ENCODE results near the gene PPP1R14C. TPM values are rescaled to one million over a fixed set of nuclear protein-coding genes. Genes with fewer than 3 reads are reported as not detected.
A peak's percentile ranks its signal among the peaks of the same experiment; 100 is the strongest.

The PPP1R14C gene
- total and polyA plus RNA-seq, 2 experiments from 2014 or later = 1.1 to 1.4 TPM

DNA sequence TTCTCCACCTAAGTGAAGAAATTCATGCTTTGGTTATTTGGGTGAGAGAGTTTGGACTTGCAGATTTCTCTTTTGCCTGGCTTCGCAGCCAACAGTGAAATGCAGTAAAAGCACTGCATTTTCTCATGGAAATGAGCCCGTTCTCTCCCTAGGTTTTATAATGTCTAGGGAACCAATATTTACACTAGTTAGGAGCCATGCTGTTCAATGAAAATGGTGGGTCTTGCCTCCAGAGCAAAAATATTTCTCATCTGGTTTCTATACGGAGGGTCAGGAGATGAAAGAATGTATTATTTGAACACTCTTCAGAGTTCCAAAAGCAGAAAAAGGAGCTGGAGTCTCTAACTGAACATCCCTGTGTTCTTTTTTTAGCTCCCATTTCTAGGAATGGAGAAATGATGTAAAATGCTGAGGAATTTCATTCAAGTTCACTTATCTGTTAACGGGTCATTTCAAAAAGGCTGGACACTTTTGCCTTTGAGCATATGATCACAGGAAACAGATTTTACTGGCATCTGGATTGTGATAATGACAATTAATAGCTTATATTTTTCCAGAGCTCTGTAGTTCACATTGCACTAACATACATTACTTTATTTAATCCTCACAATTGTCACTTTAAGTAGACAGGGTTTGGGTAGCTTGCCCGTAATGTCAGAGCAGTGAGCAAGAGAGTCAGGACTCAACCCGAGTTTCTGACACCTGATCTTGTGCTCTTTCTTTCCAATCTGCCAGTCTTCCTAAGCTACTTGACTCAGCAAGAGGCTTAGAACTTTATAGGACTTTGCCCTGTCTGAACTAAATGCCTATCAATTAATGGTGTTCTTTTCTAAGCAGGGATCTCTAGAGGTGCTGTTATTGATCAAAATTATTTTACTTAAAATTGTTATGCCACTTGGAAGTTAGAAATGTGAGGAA, 78.0 kb downstream of the PPP1R14C start:
- no peak overlapping the region for H3K4me2 ChIP-seq
- Mint-ChIP-seq H3K4me3 (no peak overlapping the region), H3K36me3 (ENCODE audit: low read depth) (no peaks in the 10 kb centered on the region), H3K27me3 (ENCODE audit: insufficient read depth, low read depth, poor library complexity) (no peaks in the 10 kb centered on the region), H3K4me1 (peaks cover 22% of the 10 kb centered on the region), H3K27ac (no peak overlapping the region), H3K9me3 (no peaks in the 10 kb centered on the region)
- TF ChIP-seq, protein P1, sequence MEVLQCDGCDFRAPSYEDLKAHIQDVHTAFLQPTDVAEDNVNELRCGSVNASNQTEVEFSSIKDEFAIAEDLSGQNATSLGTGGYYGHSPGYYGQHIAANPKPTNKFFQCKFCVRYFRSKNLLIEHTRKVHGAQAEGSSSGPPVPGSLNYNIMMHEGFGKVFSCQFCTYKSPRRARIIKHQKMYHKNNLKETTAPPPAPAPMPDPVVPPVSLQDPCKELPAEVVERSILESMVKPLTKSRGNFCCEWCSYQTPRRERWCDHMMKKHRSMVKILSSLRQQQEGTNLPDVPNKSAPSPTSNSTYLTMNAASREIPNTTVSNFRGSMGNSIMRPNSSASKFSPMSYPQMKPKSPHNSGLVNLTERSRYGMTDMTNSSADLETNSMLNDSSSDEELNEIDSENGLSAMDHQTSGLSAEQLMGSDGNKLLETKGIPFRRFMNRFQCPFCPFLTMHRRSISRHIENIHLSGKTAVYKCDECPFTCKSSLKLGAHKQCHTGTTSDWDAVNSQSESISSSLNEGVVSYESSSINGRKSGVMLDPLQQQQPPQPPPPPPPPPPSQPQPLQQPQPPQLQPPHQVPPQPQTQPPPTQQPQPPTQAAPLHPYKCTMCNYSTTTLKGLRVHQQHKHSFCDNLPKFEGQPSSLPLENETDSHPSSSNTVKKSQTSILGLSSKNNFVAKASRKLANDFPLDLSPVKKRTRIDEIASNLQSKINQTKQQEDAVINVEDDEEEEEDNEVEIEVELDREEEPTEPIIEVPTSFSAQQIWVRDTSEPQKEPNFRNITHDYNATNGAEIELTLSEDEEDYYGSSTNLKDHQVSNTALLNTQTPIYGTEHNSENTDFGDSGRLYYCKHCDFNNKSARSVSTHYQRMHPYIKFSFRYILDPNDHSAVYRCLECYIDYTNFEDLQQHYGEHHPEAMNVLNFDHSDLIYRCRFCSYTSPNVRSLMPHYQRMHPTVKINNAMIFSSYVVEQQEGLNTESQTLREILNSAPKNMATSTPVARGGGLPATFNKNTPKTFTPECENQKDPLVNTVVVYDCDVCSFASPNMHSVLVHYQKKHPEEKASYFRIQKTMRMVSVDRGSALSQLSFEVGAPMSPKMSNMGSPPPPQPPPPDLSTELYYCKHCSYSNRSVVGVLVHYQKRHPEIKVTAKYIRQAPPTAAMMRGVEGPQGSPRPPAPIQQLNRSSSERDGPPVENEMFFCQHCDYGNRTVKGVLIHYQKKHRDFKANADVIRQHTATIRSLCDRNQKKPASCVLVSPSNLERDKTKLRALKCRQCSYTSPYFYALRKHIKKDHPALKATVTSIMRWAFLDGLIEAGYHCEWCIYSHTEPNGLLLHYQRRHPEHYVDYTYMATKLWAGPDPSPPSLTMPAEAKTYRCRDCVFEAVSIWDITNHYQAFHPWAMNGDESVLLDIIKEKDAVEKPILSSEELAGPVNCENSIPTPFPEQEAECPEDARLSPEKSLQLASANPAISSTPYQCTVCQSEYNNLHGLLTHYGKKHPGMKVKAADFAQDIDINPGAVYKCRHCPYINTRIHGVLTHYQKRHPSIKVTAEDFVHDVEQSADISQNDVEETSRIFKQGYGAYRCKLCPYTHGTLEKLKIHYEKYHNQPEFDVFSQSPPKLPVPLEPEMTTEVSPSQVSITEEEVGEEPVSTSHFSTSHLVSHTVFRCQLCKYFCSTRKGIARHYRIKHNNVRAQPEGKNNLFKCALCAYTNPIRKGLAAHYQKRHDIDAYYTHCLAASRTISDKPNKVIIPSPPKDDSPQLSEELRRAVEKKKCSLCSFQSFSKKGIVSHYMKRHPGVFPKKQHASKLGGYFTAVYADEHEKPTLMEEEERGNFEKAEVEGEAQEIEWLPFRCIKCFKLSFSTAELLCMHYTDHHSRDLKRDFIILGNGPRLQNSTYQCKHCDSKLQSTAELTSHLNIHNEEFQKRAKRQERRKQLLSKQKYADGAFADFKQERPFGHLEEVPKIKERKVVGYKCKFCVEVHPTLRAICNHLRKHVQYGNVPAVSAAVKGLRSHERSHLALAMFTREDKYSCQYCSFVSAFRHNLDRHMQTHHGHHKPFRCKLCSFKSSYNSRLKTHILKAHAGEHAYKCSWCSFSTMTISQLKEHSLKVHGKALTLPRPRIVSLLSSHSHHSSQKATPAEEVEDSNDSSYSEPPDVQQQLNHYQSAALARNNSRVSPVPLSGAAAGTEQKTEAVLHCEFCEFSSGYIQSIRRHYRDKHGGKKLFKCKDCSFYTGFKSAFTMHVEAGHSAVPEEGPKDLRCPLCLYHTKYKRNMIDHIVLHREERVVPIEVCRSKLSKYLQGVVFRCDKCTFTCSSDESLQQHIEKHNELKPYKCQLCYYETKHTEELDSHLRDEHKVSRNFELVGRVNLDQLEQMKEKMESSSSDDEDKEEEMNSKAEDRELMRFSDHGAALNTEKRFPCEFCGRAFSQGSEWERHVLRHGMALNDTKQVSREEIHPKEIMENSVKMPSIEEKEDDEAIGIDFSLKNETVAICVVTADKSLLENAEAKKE (CRISPR knock-in tag; IDR thresholded peaks at IDR 0.05) = no peak
- no peak for TF ChIP-seq POLR2AphosphoS5 (IDR thresholded peaks at IDR 0.05; ENCODE audit: low read depth)
- TF ChIP-seq, protein P2, sequence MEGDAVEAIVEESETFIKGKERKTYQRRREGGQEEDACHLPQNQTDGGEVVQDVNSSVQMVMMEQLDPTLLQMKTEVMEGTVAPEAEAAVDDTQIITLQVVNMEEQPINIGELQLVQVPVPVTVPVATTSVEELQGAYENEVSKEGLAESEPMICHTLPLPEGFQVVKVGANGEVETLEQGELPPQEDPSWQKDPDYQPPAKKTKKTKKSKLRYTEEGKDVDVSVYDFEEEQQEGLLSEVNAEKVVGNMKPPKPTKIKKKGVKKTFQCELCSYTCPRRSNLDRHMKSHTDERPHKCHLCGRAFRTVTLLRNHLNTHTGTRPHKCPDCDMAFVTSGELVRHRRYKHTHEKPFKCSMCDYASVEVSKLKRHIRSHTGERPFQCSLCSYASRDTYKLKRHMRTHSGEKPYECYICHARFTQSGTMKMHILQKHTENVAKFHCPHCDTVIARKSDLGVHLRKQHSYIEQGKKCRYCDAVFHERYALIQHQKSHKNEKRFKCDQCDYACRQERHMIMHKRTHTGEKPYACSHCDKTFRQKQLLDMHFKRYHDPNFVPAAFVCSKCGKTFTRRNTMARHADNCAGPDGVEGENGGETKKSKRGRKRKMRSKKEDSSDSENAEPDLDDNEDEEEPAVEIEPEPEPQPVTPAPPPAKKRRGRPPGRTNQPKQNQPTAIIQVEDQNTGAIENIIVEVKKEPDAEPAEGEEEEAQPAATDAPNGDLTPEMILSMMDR (conservative IDR thresholded peaks at IDR 0.05; ENCODE audit: low read depth in 2 of 2) = no peak
- no peak for TF ChIP-seq STAT1 (IDR thresholded peaks at IDR 0.05; ENCODE audit: unreplicated experiment)
- TF ChIP-seq CREB1 (CRISPR knock-in tag; IDR thresholded peaks at IDR 0.05; ENCODE audit: low read depth) = no peak
- TF ChIP-seq, protein P3, sequence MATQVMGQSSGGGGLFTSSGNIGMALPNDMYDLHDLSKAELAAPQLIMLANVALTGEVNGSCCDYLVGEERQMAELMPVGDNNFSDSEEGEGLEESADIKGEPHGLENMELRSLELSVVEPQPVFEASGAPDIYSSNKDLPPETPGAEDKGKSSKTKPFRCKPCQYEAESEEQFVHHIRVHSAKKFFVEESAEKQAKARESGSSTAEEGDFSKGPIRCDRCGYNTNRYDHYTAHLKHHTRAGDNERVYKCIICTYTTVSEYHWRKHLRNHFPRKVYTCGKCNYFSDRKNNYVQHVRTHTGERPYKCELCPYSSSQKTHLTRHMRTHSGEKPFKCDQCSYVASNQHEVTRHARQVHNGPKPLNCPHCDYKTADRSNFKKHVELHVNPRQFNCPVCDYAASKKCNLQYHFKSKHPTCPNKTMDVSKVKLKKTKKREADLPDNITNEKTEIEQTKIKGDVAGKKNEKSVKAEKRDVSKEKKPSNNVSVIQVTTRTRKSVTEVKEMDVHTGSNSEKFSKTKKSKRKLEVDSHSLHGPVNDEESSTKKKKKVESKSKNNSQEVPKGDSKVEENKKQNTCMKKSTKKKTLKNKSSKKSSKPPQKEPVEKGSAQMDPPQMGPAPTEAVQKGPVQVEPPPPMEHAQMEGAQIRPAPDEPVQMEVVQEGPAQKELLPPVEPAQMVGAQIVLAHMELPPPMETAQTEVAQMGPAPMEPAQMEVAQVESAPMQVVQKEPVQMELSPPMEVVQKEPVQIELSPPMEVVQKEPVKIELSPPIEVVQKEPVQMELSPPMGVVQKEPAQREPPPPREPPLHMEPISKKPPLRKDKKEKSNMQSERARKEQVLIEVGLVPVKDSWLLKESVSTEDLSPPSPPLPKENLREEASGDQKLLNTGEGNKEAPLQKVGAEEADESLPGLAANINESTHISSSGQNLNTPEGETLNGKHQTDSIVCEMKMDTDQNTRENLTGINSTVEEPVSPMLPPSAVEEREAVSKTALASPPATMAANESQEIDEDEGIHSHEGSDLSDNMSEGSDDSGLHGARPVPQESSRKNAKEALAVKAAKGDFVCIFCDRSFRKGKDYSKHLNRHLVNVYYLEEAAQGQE (IDR thresholded peaks at IDR 0.05; ENCODE audit: unreplicated experiment) = no peak
- no peak for TF ChIP-seq JUNB (IDR thresholded peaks at IDR 0.05; ENCODE audit: unreplicated experiment)
- no peak for TF ChIP-seq NANOG (IDR thresholded peaks at IDR 0.05; ENCODE audit: borderline replicate concordance)
- TF ChIP-seq EZH2 (IDR thresholded peaks at IDR 0.05; ENCODE audit: low read depth, unreplicated experiment) = no peak
- no peak for TF ChIP-seq EZH2phosphoT487 (IDR thresholded peaks at IDR 0.05; ENCODE audit: unreplicated experiment)
- TF ChIP-seq, protein P4, sequence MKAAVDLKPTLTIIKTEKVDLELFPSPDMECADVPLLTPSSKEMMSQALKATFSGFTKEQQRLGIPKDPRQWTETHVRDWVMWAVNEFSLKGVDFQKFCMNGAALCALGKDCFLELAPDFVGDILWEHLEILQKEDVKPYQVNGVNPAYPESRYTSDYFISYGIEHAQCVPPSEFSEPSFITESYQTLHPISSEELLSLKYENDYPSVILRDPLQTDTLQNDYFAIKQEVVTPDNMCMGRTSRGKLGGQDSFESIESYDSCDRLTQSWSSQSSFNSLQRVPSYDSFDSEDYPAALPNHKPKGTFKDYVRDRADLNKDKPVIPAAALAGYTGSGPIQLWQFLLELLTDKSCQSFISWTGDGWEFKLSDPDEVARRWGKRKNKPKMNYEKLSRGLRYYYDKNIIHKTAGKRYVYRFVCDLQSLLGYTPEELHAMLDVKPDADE (IDR thresholded peaks at IDR 0.05) = no peak
- no peaks in the 10 kb centered on the region for H3F3A ChIP-seq (replicated peaks; ENCODE audit: low read depth)
- H2AFZ ChIP-seq = peak overlapping the region; percentile 64; the same call in 1 of the 2 replicates
- no peak overlapping the region for H3K4me3 ChIP-seq
- ATAC-seq (no peak), DNase-seq (ENCODE audit: low spot score) (no peak)
- H3K4me1 ChIP-seq (ENCODE audit: insufficient read depth) = peaks cover 16% of the 10 kb centered on the region
- no peaks in the 10 kb centered on the region for H3K27me3 ChIP-seq (ENCODE audit: insufficient read depth)
- no peaks in the 10 kb centered on the region for H3K9me2 ChIP-seq (ENCODE audit: insufficient read depth)
- no peaks in the 10 kb centered on the region for H3K79me2 ChIP-seq (replicated peaks; ENCODE audit: insufficient read depth)
- H3K36me3 ChIP-seq (ENCODE audit: insufficient read depth) = no peaks in the 10 kb centered on the region
- no peak overlapping the region for H3K27ac ChIP-seq (ENCODE audit: low read depth)
- no peaks in the 10 kb centered on the region for H4K20me1 ChIP-seq (replicated peaks; ENCODE audit: insufficient read depth)
